ENCODE measurements around the gene DNAJB2.
"Not testable (repeated sequence)": the region's sequence is repeated elsewhere in the genome, so short reads cannot be mapped to it uniquely, and the experiment has no call there.

Gene DNAJB2

DNA sequence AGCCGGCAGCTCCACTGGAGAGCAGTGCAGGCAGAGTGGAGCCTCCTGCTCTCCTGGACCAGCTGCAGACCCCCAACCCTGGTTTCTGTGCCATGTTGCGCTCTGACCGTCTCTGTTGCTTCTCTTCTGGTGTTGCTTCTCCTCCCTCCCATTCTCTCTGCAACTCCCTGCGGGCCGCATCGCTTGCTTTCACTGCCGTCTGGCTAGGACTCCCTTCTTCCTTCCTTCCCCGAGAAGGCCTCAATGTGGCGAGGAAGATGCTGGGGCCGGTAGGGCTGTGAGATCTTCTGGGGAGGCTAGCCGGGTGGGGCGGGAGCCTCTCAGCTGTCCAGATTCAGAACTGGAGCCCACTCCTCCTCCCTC is 6.2 kb downstream of the DNAJB2 start:
- TF ChIP-seq, protein P1, sequence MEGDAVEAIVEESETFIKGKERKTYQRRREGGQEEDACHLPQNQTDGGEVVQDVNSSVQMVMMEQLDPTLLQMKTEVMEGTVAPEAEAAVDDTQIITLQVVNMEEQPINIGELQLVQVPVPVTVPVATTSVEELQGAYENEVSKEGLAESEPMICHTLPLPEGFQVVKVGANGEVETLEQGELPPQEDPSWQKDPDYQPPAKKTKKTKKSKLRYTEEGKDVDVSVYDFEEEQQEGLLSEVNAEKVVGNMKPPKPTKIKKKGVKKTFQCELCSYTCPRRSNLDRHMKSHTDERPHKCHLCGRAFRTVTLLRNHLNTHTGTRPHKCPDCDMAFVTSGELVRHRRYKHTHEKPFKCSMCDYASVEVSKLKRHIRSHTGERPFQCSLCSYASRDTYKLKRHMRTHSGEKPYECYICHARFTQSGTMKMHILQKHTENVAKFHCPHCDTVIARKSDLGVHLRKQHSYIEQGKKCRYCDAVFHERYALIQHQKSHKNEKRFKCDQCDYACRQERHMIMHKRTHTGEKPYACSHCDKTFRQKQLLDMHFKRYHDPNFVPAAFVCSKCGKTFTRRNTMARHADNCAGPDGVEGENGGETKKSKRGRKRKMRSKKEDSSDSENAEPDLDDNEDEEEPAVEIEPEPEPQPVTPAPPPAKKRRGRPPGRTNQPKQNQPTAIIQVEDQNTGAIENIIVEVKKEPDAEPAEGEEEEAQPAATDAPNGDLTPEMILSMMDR (IDR thresholded peaks at IDR 0.05): no peak
- H3K4me3 ChIP-seq: no peak overlapping the region
- DNase-seq (ENCODE audit: low spot score): no peak
- peak overlapping the region in 1 of 2 donors; percentile 70 for H3K27ac ChIP-seq

GRCh38 chr2:219285894-219286425 is 6.8 kb downstream of the DNAJB2 start:
- TF ChIP-seq, protein P1 (IDR thresholded peaks at IDR 0.05): no peak
- H3K4me3 ChIP-seq: no peak overlapping the region
- DNase-seq (ENCODE audit: low spot score): no peak
- peak overlapping the region; percentile 4 to 70 for H3K27ac ChIP-seq

- Histone ChIP-seq H3K27ac (peak overlapping the region; percentile 4 to 70), H3K4me3 (no peak overlapping the region)
- peak; percentile 55 for DNase-seq (ENCODE audit: low spot score)
- TF ChIP-seq, protein P1 (IDR thresholded peaks at IDR 0.05): no peak
These were observed 7.4 kb downstream of the DNAJB2 start for GRCh38 chr2:219286436-219287115.

GRCh38 chr2:219287116-219287440 is 7.9 kb downstream of the DNAJB2 start:
- DNase-seq (ENCODE audit: low spot score); H3K4me3 ChIP-seq: not testable (repeated sequence)
- H3K27ac ChIP-seq: peak overlapping the region in 1 of 2 donors; percentile 70

- Histone ChIP-seq H3K4me3 (no peak overlapping the region), H3K27ac (no peak overlapping the region)
- peak; percentile 47 for DNase-seq (ENCODE audit: low spot score)
- TF ChIP-seq, protein P1 (IDR thresholded peaks at IDR 0.05): no peak
These were observed 8.6 kb downstream of the DNAJB2 start for GRCh38 chr2:219287580-219288265.

DNA sequence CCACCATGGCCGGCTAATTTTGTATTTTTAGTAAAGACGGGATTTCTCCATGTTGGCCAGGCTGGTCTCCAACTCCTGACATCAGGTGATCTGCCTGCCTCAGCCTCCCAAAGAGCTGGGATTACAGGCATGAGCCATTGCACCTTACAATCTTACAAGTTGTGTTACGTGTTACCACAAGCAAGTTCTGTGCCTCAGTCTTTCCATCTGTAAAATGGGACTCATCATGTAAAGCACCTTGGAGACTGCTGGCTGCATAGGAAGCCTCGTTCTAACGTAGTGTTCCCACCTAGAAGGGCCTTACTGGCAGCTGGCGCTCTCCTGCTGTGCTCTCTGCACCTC is 10.0 kb downstream of the DNAJB2 start:
- Histone ChIP-seq H3K27ac (peak overlapping the region; percentile 65 to 86), H3K4me3 (no peak overlapping the region)
- TF ChIP-seq, protein P1 (IDR thresholded peaks at IDR 0.05): no peak
- peak; percentile 16 for DNase-seq (ENCODE audit: low spot score)

GRCh38 chr2:219289537-219290361 is 10.6 kb downstream of the DNAJB2 start:
- TF ChIP-seq, protein P1 (IDR thresholded peaks at IDR 0.05): no peak
- Histone ChIP-seq H3K27ac (peak overlapping the region; percentile 65 to 86), H3K4me3 (no peak overlapping the region)
- peak; percentile 93 for DNase-seq (ENCODE audit: low spot score)
